Measurements from ENCODE around the gene PEMT.

DNA sequence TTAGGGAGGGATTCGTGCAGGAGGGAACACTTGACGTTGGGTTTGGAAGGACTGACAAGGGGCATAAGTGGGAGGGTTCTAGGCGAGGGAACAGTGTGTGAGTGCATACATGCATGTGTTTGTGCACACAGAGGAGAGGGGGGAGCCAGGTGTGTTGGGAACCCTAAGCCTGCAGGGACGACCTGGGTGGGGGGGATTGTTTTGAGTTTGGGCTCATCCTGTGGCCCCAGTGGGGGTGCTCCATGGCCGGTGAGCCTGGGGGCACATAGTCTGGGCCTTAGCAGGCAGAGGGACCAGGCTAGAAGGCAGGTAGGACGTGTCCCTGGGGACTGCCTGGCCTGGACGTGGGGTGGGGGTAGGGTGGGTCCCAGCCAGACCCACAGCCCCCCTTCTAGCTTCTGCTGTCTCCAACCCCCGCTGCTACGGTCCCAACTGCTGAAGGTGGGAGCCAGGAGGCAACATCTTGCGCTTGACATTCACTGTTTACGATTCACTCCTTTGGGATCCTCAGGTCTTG, 83.4 kb downstream of the PEMT start:
- TF ChIP-seq ZBTB11 (tag by site-specific recombination; conservative IDR thresholded peaks at IDR 0.05; ENCODE audit: low read depth) (no peak), ZNF223 (tag by site-specific recombination; IDR thresholded peaks at IDR 0.05) (no peak), ZNF121 (tag by site-specific recombination; IDR thresholded peaks at IDR 0.05) (no peak), CTCF (tag by site-specific recombination; IDR thresholded peaks at IDR 0.05) (no peak)
- TF ChIP-seq, protein P1, sequence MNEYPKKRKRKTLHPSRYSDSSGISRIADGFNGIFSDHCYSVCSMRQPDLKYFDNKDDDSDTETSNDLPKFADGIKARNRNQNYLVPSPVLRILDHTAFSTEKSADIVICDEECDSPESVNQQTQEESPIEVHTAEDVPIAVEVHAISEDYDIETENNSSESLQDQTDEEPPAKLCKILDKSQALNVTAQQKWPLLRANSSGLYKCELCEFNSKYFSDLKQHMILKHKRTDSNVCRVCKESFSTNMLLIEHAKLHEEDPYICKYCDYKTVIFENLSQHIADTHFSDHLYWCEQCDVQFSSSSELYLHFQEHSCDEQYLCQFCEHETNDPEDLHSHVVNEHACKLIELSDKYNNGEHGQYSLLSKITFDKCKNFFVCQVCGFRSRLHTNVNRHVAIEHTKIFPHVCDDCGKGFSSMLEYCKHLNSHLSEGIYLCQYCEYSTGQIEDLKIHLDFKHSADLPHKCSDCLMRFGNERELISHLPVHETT (tag by site-specific recombination; IDR thresholded peaks at IDR 0.05): no peak
- TF ChIP-seq, protein P2, sequence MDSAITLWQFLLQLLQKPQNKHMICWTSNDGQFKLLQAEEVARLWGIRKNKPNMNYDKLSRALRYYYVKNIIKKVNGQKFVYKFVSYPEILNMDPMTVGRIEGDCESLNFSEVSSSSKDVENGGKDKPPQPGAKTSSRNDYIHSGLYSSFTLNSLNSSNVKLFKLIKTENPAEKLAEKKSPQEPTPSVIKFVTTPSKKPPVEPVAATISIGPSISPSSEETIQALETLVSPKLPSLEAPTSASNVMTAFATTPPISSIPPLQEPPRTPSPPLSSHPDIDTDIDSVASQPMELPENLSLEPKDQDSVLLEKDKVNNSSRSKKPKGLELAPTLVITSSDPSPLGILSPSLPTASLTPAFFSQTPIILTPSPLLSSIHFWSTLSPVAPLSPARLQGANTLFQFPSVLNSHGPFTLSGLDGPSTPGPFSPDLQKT (IDR thresholded peaks at IDR 0.05; ENCODE audit: borderline replicate concordance, low read depth, low read length): no peak

All from HEK293 (cell line).